Epidermal melanocyte (primary cell): ENCODE results near the gene SLC35B2.

Experiments used
- DNase-seq: peaks from one replicate; pipeline ENCODE4 v3.0.0; 2011; ENCODE audit warnings: low spot score; ENCODE audit not compliant: insufficient read length

The SLC35B2 gene

DNA sequence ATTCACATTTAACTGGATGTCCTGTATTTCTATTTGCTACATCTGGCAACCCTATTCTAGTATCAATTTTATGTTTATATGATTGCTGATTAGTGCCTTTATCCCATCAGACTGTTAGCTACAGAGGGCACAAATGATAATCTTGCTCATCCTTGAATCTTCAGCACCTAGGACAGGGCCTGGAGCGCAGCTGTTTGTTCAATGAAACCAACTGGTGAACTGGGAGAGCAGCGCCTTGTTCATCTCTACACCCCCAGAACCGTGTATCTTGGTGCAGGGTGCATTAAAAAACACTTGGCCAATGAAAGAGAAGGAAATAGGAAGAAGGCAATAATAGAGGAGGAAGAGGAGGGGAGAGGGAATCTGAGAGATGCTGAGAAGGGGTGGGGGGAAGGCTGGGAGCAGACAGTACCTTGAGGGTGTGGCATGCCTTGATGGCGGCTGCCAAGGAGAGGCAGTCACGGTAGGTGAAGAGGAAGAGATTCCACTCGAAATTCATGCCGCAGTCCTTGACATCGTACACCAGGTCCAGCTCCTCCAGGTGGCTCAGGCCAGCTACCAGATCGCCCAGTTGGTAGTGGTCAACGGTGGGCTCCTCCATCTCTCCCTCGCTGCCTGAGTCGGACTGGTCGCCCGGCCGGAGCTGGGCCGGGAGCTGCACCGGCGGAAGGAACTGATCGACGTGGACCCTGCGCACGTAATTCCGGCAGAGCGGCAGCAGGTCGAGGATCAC, 28.4 kb upstream of the SLC35B2 start:
- no peak for DNase-seq

DNA sequence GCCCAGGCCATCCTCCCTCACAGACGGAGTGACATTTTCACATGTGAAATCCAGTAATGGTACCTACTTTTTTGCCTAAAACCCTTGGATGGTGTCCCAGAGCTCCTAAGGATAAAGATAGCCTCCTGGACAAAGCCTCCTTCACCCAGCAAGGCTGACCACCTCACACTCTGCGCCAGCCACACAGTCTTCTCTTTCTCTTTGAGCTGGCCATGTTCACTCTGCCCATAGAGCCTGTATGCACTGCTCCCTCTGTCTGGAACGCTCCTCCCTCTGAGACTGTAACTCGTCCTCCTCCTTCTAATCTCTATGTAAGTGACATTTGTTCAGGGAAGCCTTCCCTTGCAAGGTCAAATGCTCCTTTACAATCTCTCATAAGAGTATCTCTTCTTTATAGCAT, 27.5 kb upstream of the SLC35B2 start:
- DNase-seq, result no peak

DNA sequence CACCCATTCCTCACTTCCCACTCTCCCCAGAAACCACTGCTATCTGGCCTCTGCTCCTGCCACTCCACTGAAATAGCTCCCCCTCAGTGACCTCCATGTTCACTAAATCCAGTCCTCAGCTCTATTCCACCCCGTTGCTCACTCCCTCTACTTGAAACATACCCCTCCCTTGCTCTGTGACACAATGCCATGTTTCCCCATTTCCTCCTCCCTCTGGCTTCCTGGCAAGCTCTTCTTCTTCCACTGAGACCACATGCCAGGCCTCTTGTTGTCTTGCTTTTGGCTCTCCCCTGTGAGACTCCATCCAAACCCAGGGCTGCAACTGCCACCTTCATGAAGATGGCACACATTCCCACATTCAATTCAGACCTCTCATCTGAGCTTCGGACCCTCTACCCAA, 26.8 kb upstream of the SLC35B2 start:
- no peak for DNase-seq

DNA sequence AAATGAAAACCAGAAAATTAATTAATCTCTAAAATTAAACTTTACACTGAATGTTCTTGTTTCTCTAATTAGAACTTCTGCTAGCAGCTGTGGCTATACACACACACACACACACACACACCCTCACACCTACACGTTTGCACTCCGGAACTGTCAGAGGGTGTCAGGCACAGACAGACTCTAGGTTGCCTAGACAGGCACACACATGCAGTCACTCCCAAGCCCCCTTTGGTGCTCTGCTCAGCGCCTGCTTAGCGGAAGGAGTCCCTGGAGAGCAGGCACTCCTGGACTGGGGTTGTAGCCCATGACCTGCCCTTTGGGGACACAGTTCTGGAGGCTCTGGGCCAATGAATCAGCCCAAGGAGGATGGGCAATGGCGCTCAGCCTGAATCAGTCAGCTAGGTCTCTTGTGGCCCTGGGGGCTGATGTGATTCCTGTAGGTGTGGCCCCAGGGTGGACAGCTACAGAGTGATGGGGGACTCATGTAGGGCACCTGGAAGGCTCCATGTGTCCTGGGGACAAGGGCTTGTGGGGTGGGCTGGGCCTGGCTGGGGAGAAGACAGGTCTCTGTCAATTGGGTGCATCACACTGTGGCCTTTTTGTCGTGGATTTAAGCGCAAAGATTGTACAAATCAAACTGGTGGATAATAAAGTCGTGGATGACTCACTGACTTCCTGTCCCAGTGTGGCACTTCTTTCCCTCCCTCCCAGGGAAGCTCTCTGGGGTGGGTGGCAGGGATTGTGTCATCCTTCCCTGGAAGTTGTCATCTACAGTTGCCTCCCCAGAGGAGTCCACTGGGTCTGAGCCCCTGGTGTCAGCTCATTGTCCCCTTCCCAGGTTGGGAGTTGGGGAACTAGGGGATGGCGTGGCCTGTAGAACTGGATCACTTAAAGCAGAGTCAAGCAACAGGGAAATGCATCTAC, 21.7 kb upstream of the SLC35B2 start:
- DNase-seq, result no peak

DNA sequence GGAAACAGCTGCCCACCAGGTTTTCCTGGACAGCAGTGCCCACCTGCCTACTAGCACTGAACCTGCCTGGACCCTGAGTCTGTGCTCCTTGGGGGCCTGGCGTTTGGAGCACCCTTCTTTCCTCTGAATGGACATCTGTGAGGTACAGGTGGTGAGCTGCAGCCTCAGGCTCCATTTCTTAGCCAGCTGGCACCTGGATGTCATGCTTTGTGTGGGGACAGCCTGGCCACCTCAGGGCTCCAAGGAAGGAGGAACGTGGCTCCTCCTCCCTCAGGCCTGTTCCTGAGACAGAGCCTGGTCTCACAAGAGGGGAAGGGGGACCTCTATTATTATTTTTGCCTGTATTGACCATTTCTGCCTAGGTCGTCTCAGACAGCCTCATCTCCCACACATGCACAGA, 21.0 kb upstream of the SLC35B2 start:
- DNase-seq, result no peak

DNA sequence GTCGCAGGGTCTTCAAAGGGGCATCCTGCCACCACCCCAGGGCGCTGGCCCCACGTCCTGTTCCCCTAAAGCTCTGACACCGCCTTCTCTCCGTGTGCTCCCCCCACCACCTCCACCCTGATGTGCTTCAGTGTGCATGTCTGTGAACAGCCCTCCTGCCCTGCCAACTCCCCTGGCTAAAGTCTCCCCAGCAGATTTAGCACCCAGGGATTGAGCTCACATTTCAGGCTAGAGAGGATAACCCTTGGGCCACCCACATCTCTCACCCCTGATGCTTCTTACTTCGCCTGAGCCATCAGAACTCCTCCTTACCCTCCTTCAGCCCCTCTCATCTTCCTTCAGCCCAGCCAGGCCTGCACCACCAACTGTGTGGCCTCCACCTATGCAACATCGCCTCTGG, 20.4 kb upstream of the SLC35B2 start:
- DNase-seq, result no peak

DNA sequence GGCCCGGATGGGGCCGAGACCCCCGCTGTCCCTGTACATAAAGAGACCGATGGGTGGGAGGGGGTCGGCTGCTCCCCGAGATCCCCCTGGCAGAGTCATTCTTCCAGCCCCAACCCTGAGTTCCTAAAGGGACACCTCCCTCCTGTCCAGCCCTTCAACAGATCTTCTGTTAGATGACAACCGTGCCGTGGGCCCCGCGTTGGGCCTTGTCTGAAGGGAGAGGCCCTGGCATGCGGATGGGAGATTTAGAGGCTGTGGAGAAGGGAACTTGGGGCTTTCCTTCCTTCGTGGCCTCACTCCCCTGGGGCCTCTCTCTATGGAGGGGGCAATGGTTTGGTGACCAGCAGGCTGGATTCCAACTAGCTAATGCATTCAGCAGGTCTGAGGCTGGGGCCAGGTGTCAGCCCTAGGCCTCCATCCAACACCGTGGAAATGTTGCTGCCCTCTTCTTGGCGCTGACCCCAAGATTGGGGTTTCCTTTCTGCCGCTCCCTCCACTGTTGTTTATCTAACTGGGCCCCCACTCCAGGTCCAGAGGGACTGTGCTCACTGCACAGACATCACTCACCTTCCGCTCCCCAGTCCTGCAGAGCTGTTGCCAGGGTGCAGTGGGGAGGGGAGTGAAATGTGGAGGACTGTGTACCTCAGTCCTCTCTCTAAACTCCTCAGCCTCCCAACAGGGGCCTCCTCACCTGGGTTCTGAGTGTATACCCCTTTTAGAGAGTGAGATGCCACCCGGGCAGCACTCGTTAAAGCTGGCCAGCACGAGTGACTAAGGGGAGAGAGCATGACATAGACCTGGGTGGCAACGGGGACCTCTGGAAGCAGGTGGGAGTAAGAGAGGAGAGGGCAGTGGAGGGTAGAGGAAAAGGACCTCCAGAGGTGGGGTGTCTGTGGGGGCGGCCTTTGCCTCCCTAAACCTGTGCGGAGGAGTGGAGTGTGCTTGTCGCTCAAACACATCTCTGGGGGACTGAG, 19.6 kb upstream of the SLC35B2 start:
- no peak for DNase-seq

DNA sequence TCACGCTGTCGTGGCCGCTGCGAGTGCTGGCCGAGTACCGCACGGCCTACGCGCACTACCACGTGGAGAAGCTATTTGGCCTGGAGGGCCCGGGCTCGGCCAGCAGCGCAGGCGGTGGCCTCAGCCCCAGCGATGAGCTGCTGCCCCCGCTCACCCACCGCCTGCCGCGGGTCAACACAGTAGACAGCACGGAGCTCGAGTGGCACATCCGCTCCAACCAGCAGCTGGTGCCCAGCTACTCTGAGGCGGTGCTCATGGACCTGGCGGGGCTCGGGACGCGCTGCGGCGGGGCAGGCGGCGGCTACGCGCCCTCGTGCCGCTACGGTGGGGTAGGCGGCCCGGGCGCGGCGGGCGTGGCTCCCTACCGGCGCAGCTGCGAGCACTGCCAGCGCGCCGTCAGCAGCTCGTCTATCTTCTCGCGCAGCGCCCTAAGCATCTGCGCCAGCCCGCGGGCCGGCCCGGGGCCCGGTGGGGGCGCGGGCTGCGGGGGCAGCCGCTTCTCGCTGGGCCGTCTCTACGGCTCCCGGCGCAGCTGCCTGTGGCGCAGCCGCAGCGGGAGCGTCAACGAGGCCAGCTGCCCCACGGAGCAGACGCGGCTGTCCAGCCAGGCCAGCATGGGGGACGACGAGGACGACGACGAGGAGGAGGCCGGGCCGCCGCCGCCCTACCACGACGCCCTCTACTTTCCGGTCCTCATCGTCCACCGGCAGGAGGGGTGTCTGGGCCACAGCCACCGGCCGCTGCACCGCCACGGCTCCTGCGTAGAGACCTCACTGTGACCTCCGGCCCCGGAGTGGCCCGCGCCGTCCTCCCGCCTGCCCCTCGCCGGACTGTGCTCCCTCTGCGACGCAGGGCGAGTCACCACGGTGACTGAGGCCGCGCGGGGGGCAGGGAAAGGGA, 18.7 kb upstream of the SLC35B2 start:
- no peak for DNase-seq

DNA sequence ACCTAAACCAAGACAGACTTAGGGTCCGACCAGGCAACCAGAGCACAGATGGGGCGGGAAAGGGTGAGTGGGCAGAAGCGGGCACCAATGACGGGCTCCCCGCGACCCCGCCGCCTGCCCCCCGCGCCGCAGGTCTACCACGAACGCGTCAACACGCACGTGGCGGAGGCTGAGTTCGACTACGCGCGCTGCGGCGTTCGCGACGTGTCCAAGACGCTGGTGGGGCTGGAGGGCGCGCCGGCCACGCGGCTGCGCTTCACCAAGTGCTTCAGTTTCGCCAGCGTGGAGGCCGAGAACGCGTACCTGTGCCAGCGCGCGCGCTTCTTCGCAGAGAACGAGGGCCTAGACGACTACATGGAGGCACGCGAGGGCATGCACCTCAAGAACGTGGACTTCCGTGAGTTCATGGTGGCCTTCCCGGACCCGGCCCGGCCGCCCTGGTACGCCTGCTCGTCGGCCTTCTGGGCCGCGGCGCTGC, 18.0 kb upstream of the SLC35B2 start:
- DNase-seq, result no peak

DNA sequence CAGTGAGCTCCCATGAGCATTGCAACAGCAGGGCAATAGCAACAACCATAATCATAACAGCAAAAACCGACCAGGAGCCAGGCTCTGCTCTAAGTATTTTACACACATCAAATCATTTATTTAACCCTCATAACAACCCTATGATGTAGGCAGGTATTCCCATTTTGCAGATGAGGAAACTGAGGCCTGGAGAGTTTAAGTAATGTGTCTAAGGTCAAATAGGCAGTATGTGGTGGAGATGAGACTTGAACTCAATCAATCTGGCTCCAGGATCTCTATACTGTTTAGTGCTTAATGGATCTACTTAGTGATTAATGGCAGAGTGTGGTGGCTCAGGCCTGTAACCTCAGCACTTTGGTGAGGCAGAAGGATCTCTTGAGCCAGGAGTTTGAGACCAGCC, 16.3 kb upstream of the SLC35B2 start:
- DNase-seq, result no peak

DNA sequence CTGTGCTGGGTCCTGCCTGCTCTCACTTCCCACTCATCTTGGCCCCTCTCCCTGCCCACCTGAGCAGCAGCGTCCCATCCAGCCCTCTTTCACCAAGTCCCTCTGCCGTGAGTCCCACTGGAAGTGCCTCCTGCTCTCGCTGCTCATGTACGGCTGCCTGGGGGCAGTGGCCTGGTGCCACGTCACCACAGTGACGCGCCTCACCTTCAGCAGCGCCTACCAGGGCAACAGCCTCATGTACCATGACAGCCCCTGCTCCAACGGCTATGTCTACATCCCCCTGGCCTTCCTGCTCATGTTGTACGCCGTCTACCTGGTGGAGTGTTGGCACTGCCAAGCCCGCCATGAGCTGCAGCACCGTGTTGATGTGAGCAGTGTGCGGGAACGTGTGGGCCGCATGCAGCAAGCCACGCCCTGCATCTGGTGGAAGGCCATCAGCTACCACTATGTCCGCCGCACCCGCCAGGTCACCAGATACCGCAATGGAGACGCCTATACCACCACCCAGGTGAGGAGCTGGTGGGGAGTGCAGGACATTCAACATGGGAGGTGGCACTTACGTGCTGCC, 15.8 kb upstream of the SLC35B2 start:
- DNase-seq, result no peak

DNA sequence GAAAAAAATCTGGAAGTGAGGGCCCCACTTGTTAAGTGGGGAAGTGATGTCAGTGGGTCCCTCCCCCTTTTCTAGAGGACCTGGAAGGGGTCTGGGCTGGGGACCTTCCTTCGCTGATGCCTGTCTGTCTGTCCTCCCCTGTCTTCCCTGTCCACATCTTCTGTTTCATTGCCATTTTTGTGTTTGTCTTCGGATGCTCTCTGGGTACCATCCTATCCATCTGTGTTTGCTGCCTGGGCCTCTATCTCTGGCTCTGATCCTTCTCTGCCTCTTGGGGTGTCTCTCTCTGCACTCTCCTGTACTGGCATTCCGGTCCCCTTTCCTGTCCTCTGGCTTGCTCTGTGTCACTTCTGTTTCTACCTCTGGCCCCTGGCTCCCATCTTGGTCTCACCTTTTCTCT, 15.2 kb upstream of the SLC35B2 start:
- DNase-seq, result no peak

DNA sequence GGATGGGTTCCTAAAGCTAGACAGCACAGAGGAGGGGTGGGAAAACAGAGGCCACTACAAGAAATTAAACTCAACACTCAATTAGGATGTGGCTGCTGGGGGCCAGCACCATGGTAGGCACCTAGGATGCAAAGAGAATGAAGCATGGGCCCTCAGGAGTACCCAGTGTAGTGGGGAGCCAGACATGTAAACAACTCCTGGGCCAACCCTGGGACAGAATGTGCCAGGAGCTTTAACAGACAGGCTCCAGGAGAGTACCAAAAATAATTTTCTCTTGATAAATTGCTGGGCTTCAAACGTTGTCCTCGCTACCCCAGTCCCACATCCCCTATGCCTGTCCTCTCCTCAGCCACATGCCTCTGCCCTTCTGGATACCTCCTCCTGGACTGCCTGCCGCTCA, 14.6 kb upstream of the SLC35B2 start:
- no peak for DNase-seq

DNA sequence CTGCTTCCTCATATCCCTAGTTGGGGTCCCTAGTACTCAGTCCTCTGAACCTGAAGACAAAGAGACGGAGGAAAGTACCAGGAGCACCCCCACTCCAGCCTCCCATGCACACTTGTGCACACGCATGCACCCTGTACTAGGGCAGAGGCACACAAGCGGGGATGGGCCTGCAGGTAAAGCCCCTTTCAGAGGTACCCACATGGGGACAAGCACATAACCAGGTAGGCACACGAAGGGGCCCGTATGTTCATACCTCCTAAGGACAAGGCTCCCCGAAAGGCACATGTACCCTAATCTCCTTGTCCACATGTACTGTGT, 14.0 kb upstream of the SLC35B2 start:
- DNase-seq, result no peak

DNA sequence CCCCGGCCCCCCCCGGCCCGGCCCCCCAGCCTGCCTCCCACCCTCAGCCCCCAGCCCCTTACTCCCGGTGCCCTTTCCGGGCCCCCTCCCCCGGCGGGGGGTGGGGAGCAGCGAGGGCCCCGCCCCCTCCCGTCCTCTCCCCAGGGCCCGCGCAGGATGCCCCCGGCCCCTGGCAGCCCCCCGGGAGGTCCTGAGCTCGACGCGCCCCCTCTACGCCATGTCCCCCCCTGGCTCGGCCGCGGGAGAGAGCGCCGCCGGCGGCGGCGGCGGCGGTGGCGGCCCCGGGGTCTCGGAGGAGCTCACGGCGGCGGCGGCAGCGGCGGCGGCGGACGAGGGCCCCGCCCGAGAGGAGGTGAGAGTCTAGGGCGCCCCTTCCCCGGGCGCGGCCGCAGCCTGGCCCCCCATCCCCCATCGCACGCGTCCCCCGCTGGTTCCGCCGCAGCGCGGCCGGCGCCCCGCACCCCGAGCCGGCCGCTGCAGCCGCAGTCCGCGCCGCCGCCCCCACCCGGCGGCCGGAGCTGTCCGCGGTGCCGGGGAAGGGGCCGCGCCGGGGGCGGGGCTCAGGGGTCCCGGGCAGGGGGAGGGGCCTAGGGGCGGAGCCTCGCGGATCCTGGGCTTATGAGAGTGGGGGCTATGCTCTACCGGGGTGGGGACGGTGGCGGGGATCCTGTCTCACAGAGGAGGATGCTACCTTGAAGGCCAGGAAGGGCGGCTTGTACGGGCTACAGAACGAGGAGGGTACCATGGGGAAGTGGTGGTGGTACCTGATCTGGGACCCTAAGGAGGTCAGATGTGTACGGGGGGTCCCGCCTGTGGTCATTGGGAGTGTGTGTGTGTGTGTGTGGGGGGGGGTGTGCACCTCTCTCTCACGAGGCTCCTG, 13.4 kb upstream of the SLC35B2 start:
- DNase-seq, result no peak

DNA sequence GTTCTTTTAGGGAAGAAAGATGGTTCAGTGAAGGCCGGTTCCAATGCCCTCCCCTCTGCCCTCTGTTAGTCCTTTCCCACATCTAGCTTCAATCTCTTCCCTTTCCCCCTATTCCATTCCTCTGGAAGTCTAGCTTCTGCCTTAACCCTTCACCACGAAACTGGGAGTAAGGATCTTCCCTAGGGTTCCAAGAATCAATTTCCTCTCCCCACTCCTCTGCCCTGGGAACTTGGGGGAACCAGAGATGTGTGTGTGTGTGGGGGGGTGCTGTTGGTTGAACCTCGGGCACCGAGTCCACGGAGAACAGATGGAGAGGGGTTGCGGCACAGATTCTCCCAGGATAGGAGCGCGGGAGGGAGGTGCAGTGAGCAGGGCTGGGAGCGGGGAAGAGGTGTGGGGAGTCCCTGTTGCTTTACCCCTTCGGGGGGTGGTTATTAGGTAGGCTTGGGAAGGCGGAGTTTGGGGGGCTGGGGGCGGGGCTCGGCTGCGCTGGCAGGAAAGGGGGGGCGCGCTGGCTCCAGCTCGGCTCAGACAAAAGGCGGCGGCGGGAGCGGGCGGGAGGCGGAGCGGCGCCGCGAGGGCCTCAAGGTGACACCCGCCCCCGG, 12.7 kb upstream of the SLC35B2 start, which contains the start of gene TMEM151B:
TMEM151B (plus strand) TSS at position 530 of the 605 bp plus-strand sequence. CDS start 293 bp downstream, outside the sequence.
- DNase-seq, result no peak

DNA sequence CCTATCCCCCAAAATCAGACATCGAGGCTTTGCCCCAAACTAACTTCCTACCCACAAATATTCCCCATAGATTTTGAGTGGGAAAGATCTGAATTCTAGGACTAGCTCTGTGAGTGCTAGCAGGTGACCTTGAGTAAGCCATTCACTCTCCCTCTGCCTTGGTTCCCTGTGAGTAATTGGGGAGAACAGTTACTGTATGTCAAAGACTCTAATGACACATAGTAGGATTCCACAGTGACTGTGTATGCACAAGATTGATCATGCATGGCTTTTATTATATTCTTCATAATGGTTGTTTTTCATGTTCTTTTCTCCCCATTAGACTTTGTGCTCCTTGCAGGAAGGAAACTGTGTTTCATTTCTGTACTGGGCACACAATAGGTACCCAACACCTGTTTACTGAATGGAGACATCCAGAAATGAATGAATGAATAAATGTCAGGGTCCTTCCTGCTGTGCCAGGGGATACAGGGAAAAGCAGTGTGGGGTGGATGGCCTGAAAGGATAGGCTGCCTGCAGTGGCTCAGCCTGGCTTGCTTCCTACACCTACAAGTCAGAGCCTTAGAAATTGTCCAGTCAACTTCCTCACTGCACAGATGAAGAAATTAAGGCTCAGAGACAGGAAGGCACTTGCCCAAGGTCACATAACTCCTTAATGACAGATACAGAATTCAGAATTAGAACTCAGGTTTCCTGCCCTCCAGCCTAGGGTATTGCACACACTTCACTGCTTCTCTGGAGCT, 12.0 kb upstream of the SLC35B2 start:
- DNase-seq, result no peak

DNA sequence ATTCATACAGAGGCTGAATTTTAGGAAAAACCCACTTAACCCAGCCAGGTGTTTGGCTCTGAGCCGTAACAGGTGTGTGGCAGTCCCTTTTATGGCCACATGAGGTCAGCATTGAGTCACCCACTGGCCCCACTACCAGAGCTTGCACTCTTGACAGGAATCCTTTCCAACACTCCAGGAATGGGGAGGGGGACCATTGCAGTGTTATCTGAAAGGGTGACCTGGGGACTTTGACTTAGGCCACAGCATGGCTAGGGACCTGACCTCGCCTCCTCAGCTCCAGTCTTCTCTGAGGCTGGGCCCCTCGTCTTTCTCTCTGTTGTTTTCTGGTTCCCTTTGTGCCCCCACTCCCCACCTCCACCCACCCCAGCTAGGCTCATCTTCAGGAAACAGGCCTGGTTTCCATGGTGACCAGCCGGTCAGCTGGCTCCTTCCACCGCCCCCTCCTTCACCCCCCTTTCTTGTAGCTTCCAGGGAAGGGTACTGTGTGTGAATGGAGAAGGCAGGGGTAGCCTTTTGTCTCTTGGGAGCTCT, 10.8 kb upstream of the SLC35B2 start:
- peak; percentile 53 for DNase-seq
